GM23338 (cell line): ENCODE data around the gene TNS1. TPM values are rescaled to one million over a fixed set of nuclear protein-coding genes. Genes with fewer than 3 reads are reported as not detected.

ENCODE experiments used
- CREB1 ChIP-seq: fragments of 250-450 bp; sonication (Bioruptor Pico); IDR thresholded peaks from 2 replicates; pipeline ENCODE4 v1.5.0; 2020; ENCODE audit warnings: low read depth, mild to moderate bottlenecking, moderate library complexity
- CTCF ChIP-seq, 2 experiments: fragments of 200-600 bp in 1 of 2; sonication (generic) in 1 of 2; conservative IDR thresholded peaks; 2 replicates each; pipeline versions ENCODE4 v1.5.1 to v1.6.1; 2016 to 2017; ENCODE audit warnings: antibody characterized with exemption in 2 of 2, low read depth in 2 of 2, mild to moderate bottlenecking in 2 of 2, moderate library complexity in 1 of 2
- ETS1 ChIP-seq: IDR thresholded peaks from 2 replicates; pipeline ENCODE4 v1.6.1; 2016; ENCODE audit warnings: antibody characterized with exemption
- EZH2 ChIP-seq: fragments of 200-600 bp; sonication (generic); IDR thresholded peaks from one replicate; pipeline ENCODE4 v1.8.0; 2017; ENCODE audit warnings: antibody characterized with exemption, mild to moderate bottlenecking, low read depth; ENCODE audit not compliant: unreplicated experiment
- JUNB ChIP-seq: IDR thresholded peaks from one replicate; pipeline ENCODE4 v1.6.1; 2016; ENCODE audit warnings: antibody characterized with exemption; ENCODE audit not compliant: unreplicated experiment
- NANOG ChIP-seq: IDR thresholded peaks from 2 replicates; pipeline ENCODE4 v1.6.1; 2016; ENCODE audit warnings: antibody characterized with exemption, borderline replicate concordance
- POLR2AphosphoS5 ChIP-seq: IDR thresholded peaks from 2 replicates; pipeline ENCODE4 v1.6.1; 2016; ENCODE audit warnings: antibody characterized with exemption, low read depth
- STAT1 ChIP-seq: IDR thresholded peaks from one replicate; pipeline ENCODE4 v1.6.1; 2016; ENCODE audit warnings: antibody characterized with exemption; ENCODE audit not compliant: unreplicated experiment
- ZNF114 ChIP-seq: fragments of 250-450 bp; sonication (Bioruptor Pico); IDR thresholded peaks from 2 replicates; pipeline ENCODE4 v1.5.0; 2020; ENCODE audit warnings: mild to moderate bottlenecking, moderate library complexity
- ZNF331 ChIP-seq: fragments of 250-450 bp; sonication (Bioruptor Pico); IDR thresholded peaks from 2 replicates; pipeline ENCODE4 v1.5.0; 2020; ENCODE audit warnings: low read depth, mild to moderate bottlenecking, moderate library complexity
- ZNF462 ChIP-seq: fragments of 250-450 bp; sonication (Bioruptor Pico); IDR thresholded peaks from 2 replicates; pipeline ENCODE4 v1.5.0; 2020; ENCODE audit warnings: mild to moderate bottlenecking, moderate library complexity
- polyA plus RNA-seq: library from polyadenylated mRNA; unstranded; fragments of >200 nt; fragmentation: Nextera tagmentation; extraction: Ambion mirVana; gene quantifications from 2 replicates; pipeline ENCODE4 v1.2.1, GENCODE V29; 2016
- total RNA-seq: library from RNA; depleted of rRNA; stranded (reverse); fragments of >200 nt; shearing (Covaris generic); gene quantifications from 2 replicates; pipeline ENCODE4 v1.2.3, GENCODE V29; 2014

The TNS1 gene
- total and polyA plus RNA-seq, 2 experiments from 2014 or later = 2.0 to 7.4 TPM

GRCh38 chr2:217937446-217937845 lies 65.3 kb downstream of the TNS1 start (continued):
- TF ChIP-seq ZNF462 (CRISPR knock-in tag) = no peak
- TF ChIP-seq CTCF (conservative IDR thresholded peaks at IDR 0.05; ENCODE audit: low read depth in 2 of 2) = no peak
- TF ChIP-seq ETS1 = no peak
- TF ChIP-seq NANOG = no peak
- no peak for TF ChIP-seq JUNB
- TF ChIP-seq CREB1 (CRISPR knock-in tag) = no peak
- no peak for TF ChIP-seq ZNF331
- TF ChIP-seq ZNF114 (CRISPR knock-in tag) = no peak
- TF ChIP-seq EZH2 = no peak
- TF ChIP-seq POLR2AphosphoS5 = no peak
- no peak for TF ChIP-seq STAT1
